Breast epithelium (tissue), 4 donors: ENCODE data around the gene CST9L. TPM values are rescaled to one million over a fixed set of nuclear protein-coding genes. Genes with fewer than 3 reads are reported as not detected.

Experiments used
- DNase-seq, 2 donors: peaks; one replicate each; pipeline ENCODE4 v3.0.0-alpha.2; 2019; ENCODE audit warnings: low spot score in 2 of 2
- H3K27ac ChIP-seq, 2 donors: fragments of 200-600 bp; sonication (generic) in 1 of 2; one replicate each; pipeline ENCODE4 v1.5.1; 2016 to 2019; ENCODE audit warnings: mild to moderate bottlenecking in 1 of 2
- H3K27me3 ChIP-seq, 2 donors: fragments of 200-600 bp; sonication (generic) in 1 of 2; one replicate each; pipeline versions ENCODE4 v1.5.1 to v1.6.0; 2017 to 2019; ENCODE audit warnings: control low read depth in 1 of 2, mild to moderate bottlenecking in 1 of 2
- H3K36me3 ChIP-seq: fragments of 200-600 bp; one replicate; pipeline ENCODE4 v1.5.1; 2019
- H3K4me1 ChIP-seq, 2 donors: fragments of 200-600 bp; sonication (generic); one replicate each; pipeline ENCODE4 v1.5.1; 2016 to 2019; ENCODE audit warnings: control low read depth in 1 of 2
- H3K4me3 ChIP-seq, 3 donors: fragments of 200-600 bp; sonication (generic); 1 replicate in 2 of 3; 2 replicates in 1 of 3; pipeline ENCODE4 v1.5.1; 2016 to 2019; ENCODE audit warnings: mild to moderate bottlenecking in 3 of 3, moderate library complexity in 2 of 3
- H3K9me3 ChIP-seq, 2 donors: fragments of 200-600 bp; sonication (generic) in 1 of 2; one replicate each; pipeline ENCODE4 v1.5.1; 2016 to 2019; ENCODE audit warnings: control low read depth in 1 of 2
- CTCF ChIP-seq, 3 donors: fragments of 450-650 bp; IDR thresholded peaks; one replicate each; pipeline ENCODE4 v1.5.1; 2016 to 2017; ENCODE audit warnings: antibody characterized with exemption in 3 of 3, mild to moderate bottlenecking in 3 of 3, moderate library complexity in 3 of 3
- POLR2A ChIP-seq: fragments of 450-650 bp; IDR thresholded peaks from one replicate; pipeline ENCODE4 v1.6.1; 2016; ENCODE audit warnings: antibody characterized with exemption, mild to moderate bottlenecking, moderate library complexity
- POLR2AphosphoS5 ChIP-seq, 3 donors: sonication (generic); formaldehyde crosslinking; IDR thresholded peaks; one replicate each; pipeline ENCODE4 v1.6.1; 2017; ENCODE audit warnings: antibody characterized with exemption in 3 of 3
- intact Hi-C: fragments of 100-400 bp; cut with DNase I; formaldehyde crosslinking; loops from one replicate; pipeline ENCODE4 v1.15.1; 2023; ENCODE audit warnings: low total_unique reads
- total RNA-seq, 3 donors: library from RNA; depleted of rRNA; stranded (reverse); fragments of >200 nt; gene quantifications; one replicate each; pipeline ENCODE4 v1.1.0, GENCODE V29; 2016

The CST9L gene
- total RNA-seq, 3 donors from 2014 or later, result not detected

- H3K36me3 ChIP-seq, result no peaks in the 10 kb centered on the region
- H3K27me3 ChIP-seq, result no peaks in the 10 kb centered on the region
- no peaks in the 10 kb centered on the region for H3K4me1 ChIP-seq
- no peak for TF ChIP-seq POLR2A
- no peak for TF ChIP-seq POLR2AphosphoS5 (IDR thresholded peaks at IDR 0.05)
- no peak for TF ChIP-seq CTCF (IDR thresholded peaks at IDR 0.05)
- no peaks in the 10 kb centered on the region for H3K9me3 ChIP-seq
- H3K27ac ChIP-seq, result no peak overlapping the region
- intact Hi-C loops, result no loop called here
- no peak for DNase-seq
- H3K4me3 ChIP-seq, result no peak overlapping the region
These were observed 20.7 kb downstream of the CST9L start for GRCh38 chr20:23547613-23548012.

- DNase-seq, result no peak
- H3K9me3 ChIP-seq, result no peaks in the 10 kb centered on the region
- no peak overlapping the region for H3K4me3 ChIP-seq
- H3K27me3 ChIP-seq, result no peaks in the 10 kb centered on the region
- H3K36me3 ChIP-seq, result no peaks in the 10 kb centered on the region
- H3K27ac ChIP-seq, result no peak overlapping the region
- TF ChIP-seq POLR2AphosphoS5 (IDR thresholded peaks at IDR 0.05) (no peak), POLR2A (no peak), CTCF (IDR thresholded peaks at IDR 0.05) (no peak)
- intact Hi-C loops, result no loop called here
- H3K4me1 ChIP-seq, result no peaks in the 10 kb centered on the region
These were observed 21.7 kb downstream of the CST9L start for GRCh38 chr20:23546435-23547144.

GRCh38 chr20:23544133-23544532 lies 24.2 kb downstream of the CST9L start:
- Histone ChIP-seq H3K36me3 (no peaks in the 10 kb centered on the region), H3K27me3 (no peaks in the 10 kb centered on the region), H3K4me3 (no peak overlapping the region), H3K9me3 (no peaks in the 10 kb centered on the region), H3K27ac (no peak overlapping the region), H3K4me1 (no peaks in the 10 kb centered on the region)
- intact Hi-C loops, result no loop called here
- no peak for DNase-seq
- TF ChIP-seq CTCF (IDR thresholded peaks at IDR 0.05), result no peak
- TF ChIP-seq POLR2AphosphoS5 (IDR thresholded peaks at IDR 0.05), result no peak
- TF ChIP-seq POLR2A, result no peak

- Histone ChIP-seq H3K27ac (no peak overlapping the region), H3K4me3 (no peak overlapping the region), H3K9me3 (no peaks in the 10 kb centered on the region), H3K27me3 (no peaks in the 10 kb centered on the region), H3K4me1 (no peaks in the 10 kb centered on the region), H3K36me3 (no peaks in the 10 kb centered on the region)
- no peak for TF ChIP-seq POLR2AphosphoS5 (IDR thresholded peaks at IDR 0.05)
- TF ChIP-seq POLR2A, result no peak
- TF ChIP-seq CTCF (IDR thresholded peaks at IDR 0.05), result no peak
- no peak for DNase-seq
- intact Hi-C loops, result no loop called here
These were observed 25.5 kb downstream of the CST9L start for GRCh38 chr20:23542801-23543200.

- H3K27ac ChIP-seq, result no peak overlapping the region
- no peaks in the 10 kb centered on the region for H3K9me3 ChIP-seq
- no peaks in the 10 kb centered on the region for H3K4me1 ChIP-seq
- no peak overlapping the region for H3K4me3 ChIP-seq
- H3K36me3 ChIP-seq, result no peaks in the 10 kb centered on the region
- TF ChIP-seq POLR2A, result no peak
- TF ChIP-seq CTCF (IDR thresholded peaks at IDR 0.05), result no peak
- TF ChIP-seq POLR2AphosphoS5 (IDR thresholded peaks at IDR 0.05), result no peak
- intact Hi-C loops, result no loop called here
- no peaks in the 10 kb centered on the region for H3K27me3 ChIP-seq
- DNase-seq, result no peak
These were observed 26.5 kb downstream of the CST9L start for GRCh38 chr20:23541776-23542175.
